ENCODE results near the gene NFYC. TPM values are rescaled to one million over a fixed set of nuclear protein-coding genes. Genes with fewer than 3 reads are reported as not detected.

The NFYC gene
- 37.9 and 39.9 TPM in 2 replicates for polyA plus RNA-seq (2011; rRNA removed)
- 56.4 and 64.6 TPM in 2 replicates for polyA minus RNA-seq (2011; rRNA and poly(A)+ RNA removed)

GRCh38 chr1:40691538-40692428 lies at the start of gene NFYC:
Gene NFYC, plus strand, starts transcription at chr1:40691704. Its CDS starts 47,140 bp downstream, at chr1:40738844.
- peak; percentile 96 for DNase-seq (ENCODE audit: low read depth, low spot score)
- no peak for TF ChIP-seq CTCF (IDR thresholded peaks at IDR 0.05; ENCODE audit: low read depth, low read length)
- ChIA-PET POLR2A (interaction anchor here (0.6 to 2.2 kb wide), 19 partner anchors 11 to 215 kb away, joined by 3 to 18 read pairs (median 5); partner anchors contain the start of genes ZFP69 and ZNF684), CTCF (interaction anchor here (0.5 to 1.7 kb wide), 7 partner anchors 17 to 377 kb away, joined by 3 to 6 read pairs (median 3); no protein-coding TSS in a partner anchor)
- peak within 1 kb of the TSS; percentile 83 for H3K4me3 ChIP-seq (ENCODE audit: low read depth, low read length)
- H3K27me3 ChIP-seq (ENCODE audit: control insufficient read depth, insufficient read depth, low read length), result no peaks in the 10 kb centered on the region
- H3K27ac ChIP-seq (ENCODE audit: low read depth, low read length), result peak within 1 kb of the TSS; percentile 97
- peaks cover 3% of the 10 kb centered on the region; the same call in 1 of the 2 replicates for H3K9me3 ChIP-seq (ENCODE audit: control insufficient read depth, insufficient read depth, low read length)

GRCh38 chr1:40645118-40645680 lies 46.3 kb upstream of the NFYC start:
- H3K9me3 ChIP-seq (ENCODE audit: control insufficient read depth, insufficient read depth, low read length), result no peaks in the 10 kb centered on the region; the same call in 1 of the 2 replicates
- no peak overlapping the region for H3K27ac ChIP-seq (ENCODE audit: low read depth, low read length)
- peaks cover 7% of the 10 kb centered on the region for H3K27me3 ChIP-seq (ENCODE audit: control insufficient read depth, insufficient read depth, low read length)
- POLR2A ChIA-PET, result no interaction called here
- H3K4me3 ChIP-seq (ENCODE audit: low read depth, low read length), result no peak overlapping the region
- CTCF ChIA-PET, result no interaction called here
- DNase-seq (ENCODE audit: low read depth, low spot score), result no peak
- TF ChIP-seq CTCF (IDR thresholded peaks at IDR 0.05; ENCODE audit: low read depth, low read length), result no peak

GRCh38 chr1:40646315-40646714 lies 45.2 kb upstream of the NFYC start:
- no peak for TF ChIP-seq CTCF (IDR thresholded peaks at IDR 0.05; ENCODE audit: low read depth, low read length)
- H3K9me3 ChIP-seq (ENCODE audit: control insufficient read depth, insufficient read depth, low read length), result no peaks in the 10 kb centered on the region; the same call in 1 of the 2 replicates
- no peak overlapping the region for H3K4me3 ChIP-seq (ENCODE audit: low read depth, low read length)
- peaks cover 2% of the 10 kb centered on the region for H3K27me3 ChIP-seq (ENCODE audit: control insufficient read depth, insufficient read depth, low read length)
- CTCF ChIA-PET, result interaction anchor here (1.3 kb wide), 1 partner anchor 23 kb away, joined by 4 read pairs; no protein-coding TSS in a partner anchor
- POLR2A ChIA-PET, result no interaction called here
- no peak for DNase-seq (ENCODE audit: low read depth, low spot score)
- no peak overlapping the region for H3K27ac ChIP-seq (ENCODE audit: low read depth, low read length)

- POLR2A ChIA-PET, result no interaction called here
- no peak for DNase-seq (ENCODE audit: low read depth, low spot score)
- H3K27me3 ChIP-seq (ENCODE audit: control insufficient read depth, insufficient read depth, low read length), result peaks cover 11% of the 10 kb centered on the region
- no peak overlapping the region for H3K27ac ChIP-seq (ENCODE audit: low read depth, low read length)
- CTCF ChIA-PET, result no interaction called here
- TF ChIP-seq CTCF (IDR thresholded peaks at IDR 0.05; ENCODE audit: low read depth, low read length), result no peak
- H3K4me3 ChIP-seq (ENCODE audit: low read depth, low read length), result no peak overlapping the region
- no peaks in the 10 kb centered on the region for H3K9me3 ChIP-seq (ENCODE audit: control insufficient read depth, insufficient read depth, low read length)
Observed at GRCh38 chr1:40648200-40648599, 43.3 kb upstream of the NFYC start.

All from AG04450 (cell line).